Stimulated activated naive CD8-positive, alpha-beta T cell treated with anti-CD3 and anti-CD28 coated beads, Interleukin-15, amount 100 ng/mL, for 72 hours (primary cell): ENCODE data around the gene EPHA10.
"Not testable (repeated sequence)": the region's sequence is repeated elsewhere in the genome, so short reads cannot be mapped to it uniquely, and the experiment has no call there.

ENCODE experiments used
- ATAC-seq: fragments of 150-1000 bp; cut with Tn5 transposase; 2 replicates; pipeline ENCODE4 v1.10.0; 2021; ENCODE audit warnings: mild to moderate bottlenecking, moderate library complexity
- DNase-seq, 2 donors: peaks; one replicate each; pipeline ENCODE4 v3.0.0; 2021 to 2022
- H3K27ac Mint-ChIP-seq, 2 donors: one replicate each; pipeline ENCODE4 v1.8.0; 2022; ENCODE audit warnings: mild to moderate bottlenecking in 2 of 2, mixed read lengths in 2 of 2, moderate library complexity in 2 of 2
- H3K27me3 Mint-ChIP-seq: one replicate; pipeline ENCODE4 v1.8.0; 2022; ENCODE audit warnings: mixed read lengths
- H3K4me1 Mint-ChIP-seq: one replicate; pipeline ENCODE4 v1.8.0; 2022; ENCODE audit warnings: mild to moderate bottlenecking, mixed read lengths
- H3K4me3 Mint-ChIP-seq, 2 donors: one replicate each; pipeline ENCODE4 v1.8.0; 2022; ENCODE audit warnings: mild to moderate bottlenecking in 2 of 2, mixed read lengths in 2 of 2, moderate library complexity in 1 of 2
- H3K9me3 Mint-ChIP-seq, 2 donors: one replicate each; pipeline ENCODE4 v1.8.0; 2022; ENCODE audit warnings: mixed read lengths in 2 of 2

The EPHA10 gene

GRCh38 chr1:37717631-37718030, 47.3 kb downstream of the EPHA10 start:
- DNase-seq (no peak), ATAC-seq (no peak)
- no peak overlapping the region for H3K4me3 Mint-ChIP-seq
- no peaks in the 10 kb centered on the region for H3K9me3 Mint-ChIP-seq
- peaks cover 7% of the 10 kb centered on the region for H3K27me3 Mint-ChIP-seq
- H3K4me1 Mint-ChIP-seq = no peaks in the 10 kb centered on the region
- no peak overlapping the region for H3K27ac Mint-ChIP-seq

DNA sequence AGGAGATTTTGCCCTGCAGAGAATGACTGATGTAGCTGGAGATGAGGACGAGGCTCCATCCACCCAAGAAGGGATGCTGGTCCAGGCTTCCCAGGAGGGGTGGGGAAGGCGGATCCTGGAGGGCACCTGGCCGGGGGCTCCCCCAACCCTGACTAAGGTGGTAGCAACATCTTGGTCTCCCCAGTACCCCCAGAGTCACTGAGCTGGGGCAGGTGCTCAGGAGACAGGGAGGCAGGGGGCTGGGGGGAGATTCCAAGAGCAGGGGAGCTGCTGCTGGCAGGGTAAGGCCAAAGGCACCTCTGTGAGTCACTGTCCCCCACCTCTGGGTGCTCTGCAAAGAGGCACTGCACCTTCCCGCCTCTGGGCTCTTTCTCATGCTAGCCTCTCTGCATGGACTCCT, 48.6 kb downstream of the EPHA10 start:
- DNase-seq (no peak), ATAC-seq (no peak)
- Mint-ChIP-seq H3K4me3 (no peak overlapping the region), H3K27ac (no peak overlapping the region), H3K4me1 (no peaks in the 10 kb centered on the region), H3K27me3 (peaks cover 7% of the 10 kb centered on the region), H3K9me3 (no peaks in the 10 kb centered on the region)

GRCh38 chr1:37714689-37715088, 50.2 kb downstream of the EPHA10 start:
- Mint-ChIP-seq H3K27ac (no peak overlapping the region), H3K9me3 (no peaks in the 10 kb centered on the region), H3K4me3 (no peak overlapping the region), H3K4me1 (no peaks in the 10 kb centered on the region), H3K27me3 (peaks cover 7% of the 10 kb centered on the region)
- ATAC-seq (no peak), DNase-seq (no peak)

DNA sequence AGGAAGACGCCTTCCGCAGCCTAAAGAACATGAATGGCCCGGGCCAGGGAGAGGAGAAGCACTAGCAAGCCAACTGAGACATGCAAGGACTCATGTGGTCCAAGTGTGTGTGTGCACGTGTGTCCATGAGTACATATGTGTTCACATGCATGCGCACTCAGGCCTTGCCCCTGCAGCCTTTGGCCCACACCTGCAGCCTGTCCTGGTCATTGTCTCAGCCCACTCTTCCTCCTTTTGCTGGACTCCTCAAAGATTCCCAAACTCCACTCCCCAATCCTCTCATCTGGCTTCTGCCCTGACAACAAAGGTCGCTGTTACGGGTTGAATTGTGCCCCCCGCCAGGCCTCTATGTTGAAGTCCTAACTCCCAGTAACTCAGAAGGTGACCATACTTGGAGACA, 50.7 kb downstream of the EPHA10 start:
- Mint-ChIP-seq H3K4me3 (no peak overlapping the region), H3K27me3 (peaks cover 7% of the 10 kb centered on the region), H3K4me1 (no peaks in the 10 kb centered on the region), H3K9me3 (no peaks in the 10 kb centered on the region), H3K27ac (no peak overlapping the region)
- ATAC-seq (no peak), DNase-seq (no peak)

- Mint-ChIP-seq H3K4me1 (no peaks in the 10 kb centered on the region), H3K27me3 (no peaks in the 10 kb centered on the region), H3K4me3 (no peak overlapping the region), H3K27ac (no peak overlapping the region), H3K9me3 (no peaks in the 10 kb centered on the region)
- ATAC-seq (no peak), DNase-seq (no peak)
Observed at GRCh38 chr1:37708471-37708870, 56.4 kb downstream of the EPHA10 start.

DNA sequence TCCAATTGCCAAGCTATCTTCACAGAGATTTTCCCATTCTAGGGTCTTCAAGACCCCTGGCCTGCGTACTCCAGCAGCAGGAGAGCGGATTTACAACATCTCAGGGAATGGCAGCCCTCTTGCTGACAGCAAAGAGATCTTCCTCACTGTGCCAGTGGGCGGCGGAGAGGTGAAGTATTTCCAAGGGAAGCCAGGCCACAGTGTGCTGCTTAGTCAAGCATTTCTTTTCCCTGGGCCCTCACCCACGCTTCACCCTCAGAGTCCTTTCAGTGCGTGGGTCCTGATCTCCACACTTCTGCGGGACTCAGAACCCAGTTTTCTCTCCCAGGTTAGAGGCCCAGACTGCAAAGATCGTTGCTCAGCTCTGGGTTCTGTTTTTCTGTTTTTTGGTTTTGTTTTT, 59.5 kb downstream of the EPHA10 start:
- H3K27me3 Mint-ChIP-seq = no peaks in the 10 kb centered on the region
- ATAC-seq (no peak), DNase-seq (no peak)
- H3K4me3 Mint-ChIP-seq = no peak overlapping the region
- peak overlapping the region in 1 of 2 donors; percentile 34 for H3K27ac Mint-ChIP-seq
- H3K9me3 Mint-ChIP-seq = no peaks in the 10 kb centered on the region
- no peaks in the 10 kb centered on the region for H3K4me1 Mint-ChIP-seq

DNA sequence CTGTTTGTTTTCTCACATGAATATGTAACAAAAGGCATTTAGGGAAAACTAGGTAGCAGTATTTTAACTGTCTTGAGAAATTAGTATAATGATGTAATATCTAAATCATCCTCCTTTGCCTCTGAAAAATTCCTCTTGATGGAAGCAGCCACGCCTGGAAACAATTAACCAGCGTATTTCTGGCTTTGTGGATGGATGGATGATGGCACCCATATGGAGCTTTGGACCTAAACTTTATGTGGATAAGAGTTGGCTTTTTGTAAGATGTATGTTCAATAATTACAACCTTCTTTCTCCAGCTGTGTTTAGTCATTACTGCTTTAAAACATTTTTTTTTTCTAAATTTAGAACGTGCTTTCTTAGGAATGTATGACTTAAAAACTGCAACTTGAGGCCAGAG, 60.0 kb downstream of the EPHA10 start:
- Mint-ChIP-seq H3K9me3 (no peaks in the 10 kb centered on the region), H3K4me1 (no peaks in the 10 kb centered on the region), H3K27me3 (no peaks in the 10 kb centered on the region), H3K27ac (no peak overlapping the region), H3K4me3 (no peak overlapping the region)
- no peak for DNase-seq
- ATAC-seq = no peak

DNA sequence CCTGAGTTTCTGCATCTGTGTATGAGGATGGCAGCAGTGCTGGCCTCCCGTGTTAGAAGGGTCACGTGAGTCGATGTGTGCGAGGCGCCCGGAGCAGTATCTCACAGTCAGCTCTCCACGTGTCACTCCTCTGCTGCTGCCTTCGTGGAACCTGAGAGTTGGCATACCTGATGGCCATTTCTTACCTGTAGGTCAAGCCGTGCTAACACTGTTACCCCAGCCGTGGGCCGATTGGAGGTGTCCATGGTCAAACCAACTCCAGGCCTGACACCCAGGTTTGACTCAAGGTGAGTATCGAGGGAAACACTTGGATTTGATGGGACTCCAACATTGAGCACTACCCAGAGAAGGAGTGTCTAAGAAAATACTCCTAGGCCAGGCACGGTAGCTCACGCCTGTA, 61.9 kb downstream of the EPHA10 start:
- no peak for DNase-seq
- no peak overlapping the region for H3K4me3 Mint-ChIP-seq
- H3K9me3 Mint-ChIP-seq = no peaks in the 10 kb centered on the region
- H3K27me3 Mint-ChIP-seq = no peaks in the 10 kb centered on the region
- H3K4me1 Mint-ChIP-seq = no peaks in the 10 kb centered on the region
- ATAC-seq = no peak
- H3K27ac Mint-ChIP-seq = no peak overlapping the region

DNA sequence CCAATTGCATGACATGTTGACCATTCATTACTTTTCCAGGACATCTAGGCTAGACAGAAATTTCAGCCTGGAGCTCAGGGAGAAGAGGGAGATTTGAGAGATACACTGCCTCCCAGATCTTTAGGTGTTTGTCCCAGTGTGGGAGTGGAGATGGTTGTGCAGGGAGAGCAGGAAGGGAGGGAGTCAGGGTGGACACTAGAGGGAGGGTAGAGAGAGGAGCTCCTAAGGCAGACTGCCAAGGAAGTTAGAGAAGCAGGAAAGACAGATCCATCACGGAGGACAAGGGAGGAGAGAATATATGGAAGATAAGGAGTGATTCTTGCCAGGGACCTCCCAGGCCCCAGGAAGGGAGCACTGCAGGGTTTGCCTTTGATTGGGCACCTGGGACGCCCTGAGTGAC, 63.9 kb downstream of the EPHA10 start:
- H3K9me3 Mint-ChIP-seq = no peaks in the 10 kb centered on the region
- no peaks in the 10 kb centered on the region for H3K4me1 Mint-ChIP-seq
- no peak overlapping the region for H3K4me3 Mint-ChIP-seq
- ATAC-seq = no peak
- no peaks in the 10 kb centered on the region for H3K27me3 Mint-ChIP-seq
- H3K27ac Mint-ChIP-seq = no peak overlapping the region
- no peak for DNase-seq

- H3K4me1 Mint-ChIP-seq = no peaks in the 10 kb centered on the region
- ATAC-seq (no peak), DNase-seq (no peak)
- H3K9me3 Mint-ChIP-seq = no peaks in the 10 kb centered on the region
- no peaks in the 10 kb centered on the region for H3K27me3 Mint-ChIP-seq
- H3K27ac Mint-ChIP-seq = no peak overlapping the region
- H3K4me3 Mint-ChIP-seq = no peak overlapping the region
Observed at GRCh38 chr1:37699147-37699546, 65.8 kb downstream of the EPHA10 start.

DNA sequence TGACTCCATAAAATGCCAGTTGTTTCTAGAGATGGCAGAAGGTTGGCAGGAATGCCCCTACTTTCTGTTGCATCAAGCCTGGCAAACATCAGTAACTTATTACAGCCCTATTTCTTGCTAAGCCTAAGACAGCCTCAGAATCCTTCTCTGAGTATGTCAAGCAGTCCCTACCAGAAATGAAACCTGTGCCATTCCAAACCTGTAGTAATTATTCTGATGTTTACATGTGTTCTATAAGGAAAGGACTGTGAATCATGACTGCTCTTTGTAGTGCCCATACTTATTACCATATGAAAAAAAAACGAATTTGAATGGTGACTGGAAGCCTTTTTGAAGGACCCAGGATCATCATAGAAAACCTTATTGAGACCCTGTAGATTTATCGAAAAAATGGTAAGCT, 67.2 kb downstream of the EPHA10 start:
- Mint-ChIP-seq H3K27me3 (no peaks in the 10 kb centered on the region), H3K4me3 (no peak overlapping the region), H3K9me3 (no peaks in the 10 kb centered on the region), H3K4me1 (no peaks in the 10 kb centered on the region), H3K27ac (no peak overlapping the region)
- DNase-seq (no peak), ATAC-seq (no peak)

GRCh38 chr1:37697090-37697489, 67.8 kb downstream of the EPHA10 start:
- Mint-ChIP-seq H3K27me3 (no peaks in the 10 kb centered on the region), H3K9me3 (no peaks in the 10 kb centered on the region), H3K4me3 (no peak overlapping the region), H3K4me1 (no peaks in the 10 kb centered on the region), H3K27ac (no peak overlapping the region)
- DNase-seq (no peak), ATAC-seq (no peak)

DNA sequence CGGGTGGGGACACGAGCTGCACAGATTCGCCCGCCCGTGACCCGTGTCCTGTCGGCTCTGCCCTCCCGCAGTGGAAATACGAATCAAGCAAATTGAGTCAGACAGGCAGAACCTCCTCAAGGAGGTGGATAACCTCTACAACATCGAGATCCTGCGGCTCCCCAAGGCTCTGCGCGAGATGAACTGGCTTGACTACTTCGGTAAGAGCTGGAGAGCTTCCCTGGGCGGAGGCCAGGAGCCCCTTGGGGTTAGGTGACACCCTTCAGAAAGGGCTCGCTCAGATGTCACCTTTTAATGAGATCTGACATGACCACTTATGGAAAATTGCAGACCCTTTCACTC, 72.1 kb downstream of the EPHA10 start:
- peak overlapping the region; percentile 99 to 100 for H3K4me3 Mint-ChIP-seq
- no peak for ATAC-seq
- H3K27me3 Mint-ChIP-seq = no peaks in the 10 kb centered on the region
- peak overlapping the region; percentile 94 to 97 for H3K27ac Mint-ChIP-seq
- DNase-seq = no peak
- peaks cover 29% of the 10 kb centered on the region for H3K4me1 Mint-ChIP-seq
- no peaks in the 10 kb centered on the region for H3K9me3 Mint-ChIP-seq

DNA sequence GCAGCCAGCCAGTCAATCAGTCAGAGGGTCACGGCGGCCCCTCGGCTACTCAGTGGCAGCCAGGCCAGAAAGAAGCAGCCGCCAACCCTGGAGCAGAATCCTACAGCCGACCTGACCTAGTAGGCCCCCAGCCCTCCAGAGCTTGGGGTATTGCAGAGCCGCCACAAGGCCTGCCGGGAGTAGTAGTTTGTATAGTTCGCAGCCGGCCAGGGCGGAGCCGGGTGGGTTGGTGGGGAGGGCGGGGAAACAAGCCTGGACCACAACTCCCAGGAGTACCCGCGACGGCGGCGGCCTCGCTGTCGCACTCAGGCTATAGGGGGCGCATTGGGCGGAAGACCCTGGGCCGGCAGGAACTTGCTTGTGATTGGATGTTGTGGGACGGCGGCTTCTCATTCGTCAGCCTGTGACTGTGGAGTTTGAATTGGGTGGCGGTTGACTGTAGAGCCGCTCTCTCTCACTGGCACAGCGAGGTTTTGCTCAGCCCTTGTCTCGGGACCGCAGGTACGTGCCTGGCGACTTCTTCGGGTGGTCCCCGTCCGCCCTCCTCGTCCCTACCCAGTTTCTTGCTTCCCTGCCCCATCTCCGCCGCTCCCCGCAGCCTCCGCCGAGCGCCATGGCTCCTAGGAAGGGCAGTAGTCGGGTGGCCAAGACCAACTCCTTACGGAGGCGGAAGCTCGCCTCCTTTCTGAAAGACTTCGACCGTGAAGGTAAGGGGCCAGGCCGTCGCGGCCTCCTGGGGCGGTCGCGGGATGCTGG, 72.7 kb downstream of the EPHA10 start, which contains the start of gene CDCA8:
CDCA8 (plus strand) TSS at position 439 of the 756 bp plus-strand sequence; CDS start at position 614, 175 bp downstream.
- Mint-ChIP-seq H3K4me3 (peak within 1 kb of the TSS; percentile 99 to 100), H3K27ac (peak within 1 kb of the TSS; percentile 97 to 99), H3K4me1 (peaks cover 31% of the 10 kb centered on the region), H3K9me3 (no peaks in the 10 kb centered on the region), H3K27me3 (no peaks in the 10 kb centered on the region)
- peak; percentile 90 for ATAC-seq
- DNase-seq = peak; percentile 99

- Mint-ChIP-seq H3K4me1 (peaks cover 31% of the 10 kb centered on the region), H3K27me3 (no peaks in the 10 kb centered on the region), H3K9me3 (no peaks in the 10 kb centered on the region), H3K27ac (peak overlapping the region; percentile 97 to 99), H3K4me3 (peak overlapping the region; percentile 99 to 100)
- ATAC-seq = peak; percentile 19
- DNase-seq = peak in 1 of 2 donors; percentile 53
Observed at GRCh38 chr1:37691497-37692077, 73.3 kb downstream of the EPHA10 start.

DNA sequence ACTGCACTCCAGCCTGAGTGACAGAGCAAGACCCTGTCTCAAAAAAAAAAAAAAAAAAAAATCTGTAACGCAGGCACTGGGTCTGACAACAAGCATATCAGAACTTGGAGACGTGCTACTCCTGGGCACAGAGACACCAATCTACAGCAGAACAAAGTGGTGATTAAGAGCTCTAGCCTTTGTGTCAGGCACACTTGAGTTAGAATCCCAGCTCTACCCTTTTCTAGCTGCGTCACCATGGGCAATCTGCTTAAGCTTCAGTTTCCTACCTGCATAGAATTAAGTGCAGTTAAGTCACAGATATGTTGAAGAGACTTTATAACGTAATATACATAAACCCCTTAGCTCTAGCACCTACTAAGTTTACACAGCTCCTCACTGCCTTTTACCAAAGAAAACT, 76.0 kb downstream of the EPHA10 start:
- no peak for DNase-seq
- H3K4me3 Mint-ChIP-seq = peak overlapping the region; percentile 99 to 100
- no peak for ATAC-seq
- peaks cover 31% of the 10 kb centered on the region for H3K4me1 Mint-ChIP-seq
- H3K27ac Mint-ChIP-seq = peak overlapping the region in 1 of 2 donors; percentile 96
- H3K27me3 Mint-ChIP-seq = no peaks in the 10 kb centered on the region
- H3K9me3 Mint-ChIP-seq = no peaks in the 10 kb centered on the region

- not testable (repeated sequence) for DNase-seq, H3K27me3 Mint-ChIP-seq, H3K9me3 Mint-ChIP-seq, ATAC-seq
- peak overlapping the region; percentile 49 to 100 for H3K4me3 Mint-ChIP-seq
- H3K4me1 Mint-ChIP-seq = peaks cover 31% of the 10 kb centered on the region
- peak overlapping the region; percentile 77 to 82 for H3K27ac Mint-ChIP-seq
Observed at GRCh38 chr1:37687764-37688163, 77.2 kb downstream of the EPHA10 start.
